HG02571 (cell line): ENCODE measurements around the gene AMBRA1.

Source experiments
- ATAC-seq: cut with Tn5 transposase; IDR thresholded peaks from one replicate; pipeline ENCODE4 v1.9.1; 2021; ENCODE audit warnings: mild to moderate bottlenecking, moderate library complexity; ENCODE audit not compliant: unreplicated experiment

Gene AMBRA1

DNA sequence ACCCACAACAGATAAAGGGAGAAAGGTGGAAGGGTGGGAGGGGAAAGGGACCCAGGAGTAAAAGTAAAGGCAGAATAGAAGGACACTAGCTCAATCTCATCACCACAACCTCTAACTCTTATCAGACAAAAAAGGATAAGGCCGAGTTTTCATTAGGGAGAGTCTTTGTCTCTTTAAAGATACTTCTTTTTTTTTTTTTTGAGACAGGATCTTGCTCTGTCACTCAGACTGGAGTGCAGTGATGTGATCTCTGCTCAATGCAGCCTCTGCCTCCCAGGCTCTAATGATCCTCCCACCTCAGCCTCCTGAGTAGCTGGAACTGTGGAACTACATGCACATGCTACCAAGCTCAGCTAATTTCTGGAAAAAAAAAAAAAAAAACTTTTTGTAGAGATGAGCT is 116.7 kb downstream of the AMBRA1 start:
- no peak for ATAC-seq

DNA sequence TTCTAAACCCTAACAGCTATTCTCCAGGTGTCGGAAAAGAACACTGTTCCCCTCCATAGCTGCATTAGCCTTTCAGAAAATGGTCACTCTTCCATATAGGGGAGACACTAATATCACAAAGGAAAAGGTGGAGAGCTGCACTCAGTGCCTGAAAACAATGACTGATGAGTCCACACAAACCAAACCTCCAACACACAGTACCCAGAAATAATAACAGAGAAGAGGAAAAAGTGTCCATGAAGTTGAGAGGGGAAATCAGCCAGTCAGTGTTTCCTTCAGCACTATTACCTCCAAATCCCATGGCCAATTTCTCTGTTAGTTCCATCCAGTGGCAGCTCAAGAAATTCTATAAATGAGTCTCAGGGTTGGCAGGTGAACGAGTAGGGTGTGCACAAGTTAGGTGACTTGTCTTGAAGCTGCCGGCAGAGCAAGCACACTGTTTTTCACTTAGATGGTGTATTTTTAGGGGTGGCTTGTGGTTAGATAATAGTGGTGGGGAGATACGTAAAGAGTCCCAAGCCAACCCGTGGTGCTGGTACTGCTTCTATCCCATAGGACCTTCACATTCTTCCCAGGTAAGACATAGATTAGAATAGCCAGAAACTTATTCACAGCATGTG is 117.8 kb downstream of the AMBRA1 start:
- ATAC-seq: no peak

DNA sequence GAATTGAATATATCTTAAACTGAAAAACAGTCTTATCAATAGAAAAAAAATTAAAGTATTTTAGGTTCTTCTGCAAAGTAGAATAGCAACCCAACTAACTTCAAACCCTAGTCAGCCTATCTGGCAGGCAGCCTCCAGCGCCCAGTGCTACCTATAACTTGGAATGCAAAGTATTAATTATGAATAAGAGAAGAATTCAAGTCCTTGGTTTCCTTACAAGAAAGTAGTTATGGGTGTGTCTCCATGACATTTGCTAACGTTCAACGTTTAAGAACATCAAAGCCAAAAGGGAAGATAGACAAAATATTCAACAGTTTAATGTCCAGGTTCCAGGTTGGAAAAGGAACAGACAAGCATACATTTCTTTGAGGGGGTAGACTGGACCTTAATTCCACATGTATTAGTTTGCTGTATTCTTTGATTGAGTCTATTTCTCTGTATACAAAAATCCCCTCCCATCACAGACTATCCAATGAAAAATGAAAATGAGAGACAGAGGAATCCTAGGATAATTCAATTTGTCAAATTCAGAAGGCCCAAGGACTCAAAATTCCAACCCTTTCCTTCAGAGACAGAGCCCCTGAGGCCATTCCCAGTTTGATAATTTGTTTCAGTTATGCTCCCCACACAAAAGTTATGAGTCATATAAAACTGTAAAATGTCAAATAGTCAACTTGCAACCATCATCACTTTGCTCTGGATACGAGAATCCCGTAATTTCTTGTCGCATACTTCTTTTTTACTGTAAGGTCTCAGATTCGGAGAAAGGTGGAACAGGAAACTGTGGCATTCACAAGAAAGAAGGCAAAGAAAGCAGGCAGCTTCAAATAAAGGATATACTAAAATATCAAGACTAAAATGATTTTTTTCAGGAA is 118.5 kb downstream of the AMBRA1 start:
- no peak for ATAC-seq

DNA sequence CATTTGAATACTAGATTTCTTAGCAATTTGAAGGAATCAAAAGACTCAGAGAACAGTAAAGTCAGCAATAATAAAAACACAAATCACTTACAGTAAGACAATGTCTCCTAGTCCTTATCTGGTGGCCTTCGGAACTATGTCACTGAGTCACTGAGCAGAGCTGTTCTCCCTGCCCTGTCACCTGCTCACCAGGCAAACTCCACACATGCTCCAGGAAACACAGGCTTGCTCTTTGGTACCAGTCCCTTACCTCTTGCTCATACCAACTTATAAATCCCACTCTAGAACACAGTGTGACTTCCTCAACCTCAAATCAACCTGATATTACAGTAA is 121.2 kb downstream of the AMBRA1 start:
- ATAC-seq: no peak

DNA sequence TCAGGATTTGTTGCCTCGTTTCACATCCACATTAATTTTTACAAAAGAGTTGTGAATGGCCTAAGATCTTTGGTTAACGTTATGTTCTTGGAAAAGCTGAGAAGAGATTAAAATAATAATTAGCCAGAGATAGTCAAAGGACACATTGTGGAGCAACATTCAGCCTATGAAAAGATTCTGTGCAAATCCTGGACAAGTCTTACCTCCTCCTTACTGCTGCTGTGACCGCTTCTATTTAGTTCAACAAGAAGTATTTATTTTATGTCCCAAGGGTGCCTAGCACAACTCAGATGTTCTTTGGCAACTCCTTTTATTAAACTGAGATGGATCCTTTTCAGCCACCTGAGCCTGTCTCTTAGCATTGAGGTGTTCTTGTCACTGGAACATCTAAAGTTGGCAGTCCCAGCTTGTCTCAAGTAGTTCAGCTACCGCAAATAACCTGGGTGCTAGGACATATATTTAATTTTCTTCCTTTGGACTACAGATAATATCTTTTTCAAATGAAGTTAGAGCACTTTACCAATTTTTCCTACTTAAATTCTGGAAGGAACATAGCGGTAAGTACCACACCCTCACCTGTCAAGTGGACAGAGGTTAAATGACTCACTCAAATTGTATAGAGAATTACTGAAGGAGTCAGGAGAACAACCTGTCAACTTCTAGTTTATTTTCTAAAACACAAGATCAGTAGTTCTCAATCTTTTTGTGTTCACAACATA is 121.7 kb downstream of the AMBRA1 start:
- ATAC-seq: no peak

DNA sequence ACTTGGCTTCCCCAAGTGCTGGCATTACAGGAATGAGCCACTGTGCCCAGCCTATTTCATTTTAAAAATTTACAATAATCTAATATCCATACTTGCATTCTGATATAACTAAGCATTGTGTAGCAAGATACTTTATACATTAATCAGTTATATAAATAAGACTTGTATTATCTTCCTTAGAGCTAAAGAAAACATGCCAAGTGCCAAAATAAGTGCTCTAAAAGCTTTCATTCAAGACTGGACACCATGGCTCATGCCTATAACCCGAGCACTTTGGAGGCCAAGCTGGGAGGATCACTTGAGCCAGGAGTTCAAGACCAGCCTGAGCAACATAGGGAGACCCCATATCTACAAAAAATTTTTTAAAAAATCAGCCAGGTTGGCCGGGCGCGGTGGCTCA is 123.9 kb downstream of the AMBRA1 start:
- no peak for ATAC-seq

DNA sequence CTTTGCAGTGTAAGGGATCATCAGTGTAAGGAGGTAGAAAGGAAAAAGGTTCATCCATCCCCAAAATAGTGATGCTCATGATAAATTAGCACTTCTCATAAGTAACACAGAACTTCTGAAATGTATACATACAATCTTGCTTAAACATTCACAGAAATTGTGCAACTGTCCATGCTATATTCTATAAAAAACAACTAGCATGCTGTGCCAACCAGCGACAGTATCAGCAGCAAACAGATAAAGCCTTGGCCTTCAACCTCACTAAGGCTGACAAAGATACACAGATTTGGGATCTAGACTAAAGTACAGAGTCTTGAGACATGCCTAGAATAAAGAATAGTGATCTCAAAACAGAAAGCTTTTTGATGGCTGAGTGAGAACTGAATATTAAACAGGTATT is 128.1 kb downstream of the AMBRA1 start:
- ATAC-seq: no peak

DNA sequence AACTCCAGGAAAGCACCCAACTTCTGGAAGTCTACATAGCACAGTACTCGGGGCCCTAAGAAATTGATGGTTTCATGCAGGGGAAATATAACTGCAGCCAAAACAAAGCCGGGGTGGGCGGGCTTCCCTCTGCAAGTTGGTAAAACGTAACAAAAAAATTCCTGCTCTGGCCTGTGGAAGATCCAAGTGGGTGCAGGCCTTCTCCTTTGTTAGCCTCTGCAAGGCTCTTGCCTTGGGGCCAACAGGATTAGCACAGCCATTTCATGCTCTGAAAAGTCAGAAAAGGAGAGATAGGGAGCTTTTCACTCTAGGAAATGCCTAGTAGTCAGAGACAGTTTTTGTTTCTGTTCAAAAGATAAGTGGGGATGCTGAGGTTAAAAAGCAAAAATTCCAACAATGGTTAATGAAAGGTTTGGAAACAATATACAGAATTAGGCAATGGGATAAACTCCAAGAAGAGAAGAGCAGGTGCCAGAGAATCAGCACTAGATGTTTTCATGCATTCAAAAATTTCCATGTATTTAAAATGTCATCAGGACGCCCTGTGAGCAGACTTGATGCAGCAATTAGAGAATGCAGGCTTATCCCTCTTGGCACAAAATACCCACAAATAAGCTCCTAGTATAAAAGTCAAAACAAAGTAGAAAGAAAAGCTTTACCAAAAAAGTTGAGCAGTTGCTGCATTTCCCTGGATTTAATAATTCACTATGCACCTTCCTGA is 130.0 kb downstream of the AMBRA1 start:
- ATAC-seq: no peak

DNA sequence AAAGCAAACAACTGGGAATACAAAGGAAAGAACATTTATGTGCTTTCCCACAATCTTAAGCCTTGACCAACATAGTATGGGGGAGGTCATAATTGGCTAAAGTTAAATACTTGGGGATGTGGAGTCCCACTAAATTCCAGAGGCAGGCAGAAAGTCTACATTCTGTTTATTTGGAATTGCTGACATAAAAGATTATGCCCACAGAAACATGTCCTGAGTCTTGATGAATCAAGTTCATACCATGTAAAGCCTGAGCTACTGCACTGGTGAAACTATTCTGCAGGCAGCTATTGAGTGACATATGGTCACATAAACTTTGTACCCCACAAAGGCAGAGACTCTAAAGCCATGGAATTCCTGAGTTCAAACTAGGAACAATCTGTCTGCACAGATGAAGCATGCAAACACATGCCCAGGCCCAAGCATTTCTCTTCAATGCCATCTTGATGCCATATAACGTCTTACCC is 132.3 kb downstream of the AMBRA1 start:
- ATAC-seq: no peak

DNA sequence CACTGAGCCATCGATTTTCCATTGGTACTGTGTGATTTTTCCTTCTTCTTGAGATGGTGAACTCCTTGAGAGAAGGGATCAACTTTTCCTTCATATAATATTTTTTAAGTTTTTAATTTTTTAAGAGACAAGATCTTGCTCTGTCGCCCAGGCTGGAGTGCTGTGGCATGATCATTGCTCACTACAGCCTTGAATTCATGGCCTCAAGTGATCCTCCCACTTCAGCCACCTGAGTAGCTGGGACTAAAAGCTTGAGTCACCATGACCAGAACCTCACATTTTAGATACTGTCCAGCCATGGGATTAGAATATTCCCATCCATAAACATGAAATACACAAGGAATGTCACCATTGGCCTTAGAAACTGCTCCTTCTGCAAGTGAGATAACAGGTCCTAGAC is 135.3 kb downstream of the AMBRA1 start:
- no peak for ATAC-seq

DNA sequence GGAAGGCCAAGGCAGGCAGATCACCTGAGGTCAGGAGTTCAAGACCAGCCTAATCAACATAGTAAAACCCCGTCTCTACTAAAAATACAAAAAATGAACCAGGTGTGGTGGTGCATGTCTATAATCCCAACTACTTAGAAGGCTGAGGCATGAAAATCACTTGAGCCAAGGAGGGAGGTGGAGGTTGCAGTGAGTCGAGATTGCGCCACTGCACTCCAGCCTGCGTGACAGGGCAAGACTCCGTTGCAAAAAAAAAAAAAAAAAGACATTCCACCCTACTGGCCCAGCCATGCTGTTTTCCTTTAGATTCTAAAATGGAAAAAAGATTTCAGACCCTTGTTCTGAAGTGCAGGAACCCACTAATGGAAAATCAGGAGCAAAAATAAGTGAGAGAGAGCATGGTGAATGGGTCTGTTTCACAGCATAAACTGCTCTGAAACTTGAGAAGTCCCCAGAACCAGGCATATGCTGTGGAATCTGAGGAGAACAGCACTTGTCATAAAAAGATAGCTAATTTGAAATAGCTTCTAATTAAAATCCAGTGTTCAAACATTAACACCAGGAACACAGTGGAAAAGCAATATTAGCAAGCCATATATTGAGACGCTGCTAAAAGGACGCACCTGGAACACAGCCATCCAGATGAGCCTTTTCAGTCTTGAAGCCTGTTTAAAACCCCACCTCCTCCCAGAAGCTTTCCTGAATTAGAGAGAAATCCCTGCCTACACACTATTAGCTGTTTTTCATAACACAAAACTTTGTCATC is 136.0 kb downstream of the AMBRA1 start:
- ATAC-seq: no peak

DNA sequence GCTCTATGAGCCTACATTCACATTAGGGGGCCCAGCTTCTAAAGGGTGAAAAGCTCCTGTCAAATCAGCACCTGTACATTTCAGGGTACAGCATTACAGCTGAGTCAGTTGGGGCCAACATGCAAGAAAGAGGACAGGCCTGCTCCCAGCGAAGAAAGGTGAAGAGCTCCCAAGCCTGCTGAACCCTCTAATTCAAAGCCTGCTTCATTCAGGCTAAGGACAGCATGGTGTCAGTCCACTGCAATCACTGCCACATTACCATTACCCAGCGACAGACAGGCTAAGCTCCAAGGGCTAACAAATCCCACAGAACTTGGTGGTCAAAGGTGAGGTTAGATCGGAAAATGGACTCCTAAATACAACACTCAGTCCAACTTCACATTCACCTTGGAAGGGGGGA is 136.8 kb downstream of the AMBRA1 start:
- no peak for ATAC-seq

DNA sequence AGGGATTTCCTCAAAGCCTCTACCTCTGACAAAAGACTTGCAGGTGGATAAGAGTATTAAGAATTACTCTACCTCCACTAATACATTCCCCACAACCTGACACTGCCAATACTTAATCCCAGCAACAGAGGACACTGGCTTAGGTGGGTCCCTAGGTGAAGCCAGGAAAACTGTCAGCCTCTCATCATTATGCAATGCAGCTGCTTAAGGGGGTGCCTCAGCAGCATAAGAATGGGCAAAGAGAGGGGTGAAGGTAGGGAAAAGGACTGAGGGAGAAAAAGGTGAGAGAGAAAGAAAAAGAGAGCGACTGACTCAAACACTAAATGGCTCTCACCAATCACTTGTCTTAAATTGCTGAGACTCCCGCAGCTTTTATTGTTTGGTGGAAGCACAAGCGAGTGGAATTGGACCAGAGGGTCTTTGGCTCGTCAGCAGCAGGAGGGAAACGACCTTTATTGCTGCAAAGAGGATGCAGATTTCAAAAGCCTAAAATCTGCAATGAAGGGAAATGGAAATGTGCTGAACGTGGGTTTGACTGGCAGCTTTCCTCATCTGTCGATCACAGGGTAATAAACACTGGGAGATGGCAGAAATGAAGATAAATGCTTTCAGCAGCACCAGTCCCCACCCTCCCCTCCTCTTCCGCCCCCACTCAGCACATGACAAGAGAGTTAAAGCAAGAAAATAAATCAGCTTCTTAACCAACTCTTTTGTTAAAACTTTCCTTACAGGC is 137.4 kb downstream of the AMBRA1 start:
- no peak for ATAC-seq

DNA sequence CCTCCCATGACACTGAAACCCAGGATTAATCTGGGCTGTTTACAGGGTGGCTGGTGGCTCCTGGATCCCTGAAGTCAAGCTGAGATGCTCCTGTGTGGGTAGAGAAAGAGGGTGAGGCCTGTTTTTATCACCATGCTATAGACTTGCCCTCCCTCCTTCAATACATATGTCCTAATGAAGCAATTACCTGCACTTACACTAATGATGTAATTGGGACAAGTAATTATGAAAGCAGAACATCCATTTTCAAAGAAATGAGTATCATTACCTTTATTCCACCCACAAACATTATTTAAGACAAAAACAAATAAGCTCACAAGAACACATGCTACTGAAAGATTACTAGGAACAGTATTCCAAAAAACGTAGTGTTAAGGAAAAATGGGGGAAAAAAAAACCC is 138.0 kb downstream of the AMBRA1 start:
- no peak for ATAC-seq

DNA sequence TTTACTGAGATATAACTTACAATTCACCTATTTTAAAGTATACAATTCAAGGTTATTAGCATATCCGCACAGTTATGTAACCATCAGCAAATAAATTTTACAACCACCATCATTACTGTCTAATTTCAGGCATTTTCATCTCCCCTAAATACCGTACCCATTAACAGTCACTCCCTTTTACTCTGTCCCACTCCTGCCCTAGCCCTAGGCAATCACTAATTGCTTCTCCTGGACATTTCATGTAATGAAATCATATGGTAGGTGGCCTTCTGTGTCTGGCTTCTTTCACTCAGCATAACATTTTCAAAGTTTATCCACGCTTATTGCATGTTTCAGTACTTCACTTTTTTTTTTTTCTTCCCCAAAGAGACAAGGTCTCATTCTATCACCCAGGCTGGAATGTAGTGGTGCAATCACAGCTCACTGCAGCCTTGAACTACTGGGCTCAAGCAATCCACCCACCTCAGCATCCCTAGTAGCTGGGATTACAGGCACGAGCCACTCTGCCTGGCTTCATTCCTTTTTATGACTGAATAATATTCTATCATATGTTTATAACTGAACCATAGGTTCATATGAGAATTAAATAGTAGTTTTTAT is 140.8 kb downstream of the AMBRA1 start:
- ATAC-seq: no peak

DNA sequence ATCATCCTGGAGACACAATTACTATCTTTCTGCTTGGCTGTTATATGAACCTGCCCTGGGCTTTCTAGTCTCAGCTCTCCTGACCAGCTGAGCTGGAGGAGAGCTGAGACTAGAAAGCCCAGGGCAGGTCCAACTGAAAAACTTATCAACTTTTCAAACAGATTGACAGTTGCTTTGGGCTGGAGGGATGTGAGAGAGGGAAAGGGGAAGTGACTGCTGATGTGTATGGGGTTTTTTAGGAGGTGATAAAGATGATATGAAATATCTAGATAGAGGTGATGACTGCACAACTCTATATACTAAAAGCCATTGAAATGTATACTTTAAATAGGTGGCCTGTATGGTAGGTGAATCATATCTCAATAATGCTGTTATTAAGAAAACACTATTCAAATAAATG is 142.1 kb downstream of the AMBRA1 start:
- ATAC-seq: no peak

DNA sequence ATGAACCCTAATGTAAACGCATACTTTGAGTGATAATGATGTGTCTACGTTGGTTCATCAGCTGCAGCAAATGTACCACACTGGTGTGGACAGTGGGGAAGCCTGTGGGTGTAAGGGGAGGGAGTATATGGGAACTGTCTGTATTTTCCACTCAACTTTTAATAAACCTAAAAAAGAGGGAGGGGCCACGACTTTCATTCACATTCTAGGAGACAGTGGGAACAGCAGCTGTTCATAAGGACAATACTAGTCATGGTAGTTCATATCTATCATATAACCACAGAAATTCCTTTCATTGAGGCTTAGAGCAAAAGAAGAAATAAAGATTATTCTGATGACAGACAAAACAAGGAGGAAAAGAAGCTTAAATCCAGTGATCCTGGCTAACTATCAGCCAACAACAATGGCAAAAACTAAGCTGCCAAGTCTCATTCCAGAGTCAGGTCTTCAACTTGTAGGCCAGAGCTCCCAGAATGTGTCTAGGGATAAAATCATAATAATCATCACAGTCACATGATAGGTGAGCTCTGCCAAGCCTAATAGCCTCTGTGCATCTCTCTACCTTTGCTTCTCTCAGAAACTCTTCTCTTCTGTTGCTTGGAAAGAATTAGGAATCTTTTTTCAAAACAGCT is 142.9 kb downstream of the AMBRA1 start:
- ATAC-seq: no peak

DNA sequence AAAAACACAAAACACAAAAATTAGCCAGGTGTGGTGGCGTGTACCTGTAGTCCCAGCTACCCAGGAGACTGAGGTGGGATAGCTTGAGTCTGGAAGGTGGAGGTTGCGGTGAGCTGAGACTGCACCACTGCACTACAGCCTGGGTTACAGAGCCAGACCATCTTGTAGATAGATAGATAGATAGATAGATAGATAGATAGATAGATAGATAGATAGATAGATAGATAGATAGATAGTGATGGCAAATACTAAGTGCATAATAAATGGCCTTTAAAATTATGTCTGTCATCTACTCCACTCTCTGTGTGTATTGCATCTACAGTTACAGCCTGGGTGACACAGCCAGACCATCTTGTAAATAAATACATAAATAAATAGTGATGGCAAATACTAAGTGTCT is 146.3 kb downstream of the AMBRA1 start:
- ATAC-seq: no peak
